ENCODE data around the gene GSK3B. TPM values are rescaled to one million over a fixed set of nuclear protein-coding genes. Genes with fewer than 3 reads are reported as not detected.

Gene GSK3B
- total and polyA plus RNA-seq, 2 experiments from 2014 or later, result 29.0 to 45.3 TPM

- no peak for TF ChIP-seq ZNF462 (CRISPR knock-in tag; IDR thresholded peaks at IDR 0.05)
- no peak for TF ChIP-seq JUNB (IDR thresholded peaks at IDR 0.05; ENCODE audit: unreplicated experiment)
- no peak for TF ChIP-seq ZNF331 (CRISPR knock-in tag; IDR thresholded peaks at IDR 0.05; ENCODE audit: low read depth)
Observed at GRCh38 chr3:120093119-120093910, 932 bp downstream of the GSK3B start (continued).

DNA sequence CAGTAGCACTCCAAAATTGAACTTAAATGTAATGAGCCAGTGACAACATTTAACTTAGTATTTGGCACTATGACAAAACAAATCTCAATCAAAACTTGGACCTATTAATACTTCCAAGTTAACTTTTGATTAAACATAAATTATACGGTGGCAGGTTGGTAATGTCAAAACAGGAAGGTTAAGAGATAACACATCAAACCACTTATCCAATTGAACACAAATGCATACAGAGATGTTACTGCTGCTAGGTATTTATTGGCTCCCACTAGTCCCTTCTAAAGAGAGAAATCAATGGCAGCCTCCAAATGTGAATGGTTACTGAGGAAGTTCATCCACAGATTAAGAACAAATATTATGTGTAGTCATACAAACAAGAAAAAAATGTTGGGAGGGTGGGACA is 1.8 kb downstream of the GSK3B start:
- Mint-ChIP-seq H3K36me3 (ENCODE audit: low read depth) (peaks cover 13% of the 10 kb centered on the region; the same call in 2 of the 3 replicates), H3K4me3 (no peak overlapping the region), H3K27ac (no peak overlapping the region), H3K4me1 (peaks cover 19% of the 10 kb centered on the region), H3K9me3 (no peaks in the 10 kb centered on the region), H3K27me3 (ENCODE audit: insufficient read depth, low read depth, poor library complexity) (peaks cover 10% of the 10 kb centered on the region)
- Histone ChIP-seq H4K20me1 (replicated peaks; ENCODE audit: insufficient read depth) (peaks cover 36% of the 10 kb centered on the region; the same call in 1 of the 2 replicates), H3K4me2 (peak overlapping the region; percentile 78), H3K27ac (ENCODE audit: low read depth) (no peak overlapping the region), H3K4me3 (peak overlapping the region; percentile 75), H3K79me2 (replicated peaks; ENCODE audit: insufficient read depth) (peaks cover 79% of the 10 kb centered on the region), H3K27me3 (ENCODE audit: insufficient read depth) (no peaks in the 10 kb centered on the region), H3K36me3 (ENCODE audit: insufficient read depth) (no peaks in the 10 kb centered on the region), H3F3A (replicated peaks; ENCODE audit: low read depth) (no peaks in the 10 kb centered on the region), H3K9me2 (ENCODE audit: insufficient read depth) (no peaks in the 10 kb centered on the region), H3K4me1 (ENCODE audit: insufficient read depth) (peaks cover 22% of the 10 kb centered on the region), H2AFZ (no peak overlapping the region)
- no peak for DNase-seq (ENCODE audit: low spot score)
- ATAC-seq, result no peak
- TF ChIP-seq, protein P1, sequence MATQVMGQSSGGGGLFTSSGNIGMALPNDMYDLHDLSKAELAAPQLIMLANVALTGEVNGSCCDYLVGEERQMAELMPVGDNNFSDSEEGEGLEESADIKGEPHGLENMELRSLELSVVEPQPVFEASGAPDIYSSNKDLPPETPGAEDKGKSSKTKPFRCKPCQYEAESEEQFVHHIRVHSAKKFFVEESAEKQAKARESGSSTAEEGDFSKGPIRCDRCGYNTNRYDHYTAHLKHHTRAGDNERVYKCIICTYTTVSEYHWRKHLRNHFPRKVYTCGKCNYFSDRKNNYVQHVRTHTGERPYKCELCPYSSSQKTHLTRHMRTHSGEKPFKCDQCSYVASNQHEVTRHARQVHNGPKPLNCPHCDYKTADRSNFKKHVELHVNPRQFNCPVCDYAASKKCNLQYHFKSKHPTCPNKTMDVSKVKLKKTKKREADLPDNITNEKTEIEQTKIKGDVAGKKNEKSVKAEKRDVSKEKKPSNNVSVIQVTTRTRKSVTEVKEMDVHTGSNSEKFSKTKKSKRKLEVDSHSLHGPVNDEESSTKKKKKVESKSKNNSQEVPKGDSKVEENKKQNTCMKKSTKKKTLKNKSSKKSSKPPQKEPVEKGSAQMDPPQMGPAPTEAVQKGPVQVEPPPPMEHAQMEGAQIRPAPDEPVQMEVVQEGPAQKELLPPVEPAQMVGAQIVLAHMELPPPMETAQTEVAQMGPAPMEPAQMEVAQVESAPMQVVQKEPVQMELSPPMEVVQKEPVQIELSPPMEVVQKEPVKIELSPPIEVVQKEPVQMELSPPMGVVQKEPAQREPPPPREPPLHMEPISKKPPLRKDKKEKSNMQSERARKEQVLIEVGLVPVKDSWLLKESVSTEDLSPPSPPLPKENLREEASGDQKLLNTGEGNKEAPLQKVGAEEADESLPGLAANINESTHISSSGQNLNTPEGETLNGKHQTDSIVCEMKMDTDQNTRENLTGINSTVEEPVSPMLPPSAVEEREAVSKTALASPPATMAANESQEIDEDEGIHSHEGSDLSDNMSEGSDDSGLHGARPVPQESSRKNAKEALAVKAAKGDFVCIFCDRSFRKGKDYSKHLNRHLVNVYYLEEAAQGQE (IDR thresholded peaks at IDR 0.05; ENCODE audit: unreplicated experiment), result no peak

Data from GM23338 (cell line).